Neural progenitor cell (in vitro differentiated cells): ENCODE measurements around the gene SPATA16.

Source experiments
- CTCF ChIP-seq: fragments of 200-600 bp; sonication (generic); IDR thresholded peaks from 2 replicates; pipeline ENCODE4 v1.5.1; 2017; ENCODE audit warnings: antibody characterized with exemption, mild to moderate bottlenecking
- EZH2phosphoT487 ChIP-seq: fragments of 200-600 bp; sonication (generic); IDR thresholded peaks from 2 replicates; pipeline ENCODE4 v1.6.1; 2017; ENCODE audit warnings: antibody characterized with exemption

GRCh38 chr3:172965256-172965655 lies 175.8 kb downstream of the SPATA16 start:
- TF ChIP-seq CTCF = no peak
- no peak for TF ChIP-seq EZH2phosphoT487
